KMS-11 (cell line): Measurements from ENCODE around the gene NEMF.
A peak's percentile ranks its signal among the peaks of the same experiment; 100 is the strongest.

Source experiments
- H2AFZ ChIP-seq: fragments of 200-600 bp; sonication (generic); 2 replicates; pipeline ENCODE4 v1.6.1; 2016; ENCODE audit warnings: antibody characterized with exemption, mixed run types, low read depth
- H3K27ac ChIP-seq: fragments of 200-600 bp; sonication (generic); 2 replicates; pipeline ENCODE4 v1.6.1; 2016; ENCODE audit warnings: mild to moderate bottlenecking, mixed run types
- H3K27me3 ChIP-seq: fragments of 200-600 bp; sonication (generic); 2 replicates; pipeline ENCODE4 v1.6.1; 2017; ENCODE audit warnings: mild to moderate bottlenecking, low read depth, mixed run types, moderate library complexity; ENCODE audit not compliant: insufficient read depth
- H3K36me3 ChIP-seq: fragments of 200-600 bp; sonication (generic); 2 replicates; pipeline ENCODE4 v1.6.1; 2017; ENCODE audit warnings: mild to moderate bottlenecking, mixed run types; ENCODE audit not compliant: insufficient read depth
- H3K4me1 ChIP-seq: fragments of 200-600 bp; sonication (generic); 2 replicates; pipeline ENCODE4 v1.6.1; 2016; ENCODE audit warnings: mild to moderate bottlenecking, low read depth, mixed run types; ENCODE audit not compliant: poor library complexity, severe bottlenecking
- H3K4me2 ChIP-seq: fragments of 200-600 bp; sonication (generic); 2 replicates; pipeline ENCODE4 v1.7.0; 2016; ENCODE audit warnings: mild to moderate bottlenecking, mixed run types
- H3K4me3 ChIP-seq: fragments of 200-600 bp; sonication (generic); IDR thresholded peaks from 2 replicates; pipeline ENCODE4 v1.6.1; 2017; ENCODE audit warnings: low read depth, low read length, mixed read lengths; ENCODE audit not compliant: insufficient read depth
- H3K79me2 ChIP-seq: fragments of 200-600 bp; sonication (generic); 2 replicates; pipeline ENCODE4 v1.6.1; 2016; ENCODE audit warnings: low read depth, mixed run types; ENCODE audit not compliant: insufficient read depth
- H3K9ac ChIP-seq: fragments of 200-600 bp; sonication (generic); 2 replicates; pipeline ENCODE4 v1.6.1; 2016; ENCODE audit warnings: mild to moderate bottlenecking, mixed run types
- H4K20me1 ChIP-seq: fragments of 200-600 bp; sonication (generic); 2 replicates; pipeline ENCODE4 v1.6.1; 2016; ENCODE audit warnings: mild to moderate bottlenecking, mixed run types; ENCODE audit not compliant: insufficient read depth
- TF ChIP-seq, protein P1 (sequence below): fragments of 200-600 bp; sonication (generic); conservative IDR thresholded peaks from 2 replicates; pipeline ENCODE4 v1.6.1; 2017; ENCODE audit warnings: low read depth, mild to moderate bottlenecking, antibody characterized with exemption, low read length, moderate library complexity, mixed read lengths

The NEMF gene

DNA sequence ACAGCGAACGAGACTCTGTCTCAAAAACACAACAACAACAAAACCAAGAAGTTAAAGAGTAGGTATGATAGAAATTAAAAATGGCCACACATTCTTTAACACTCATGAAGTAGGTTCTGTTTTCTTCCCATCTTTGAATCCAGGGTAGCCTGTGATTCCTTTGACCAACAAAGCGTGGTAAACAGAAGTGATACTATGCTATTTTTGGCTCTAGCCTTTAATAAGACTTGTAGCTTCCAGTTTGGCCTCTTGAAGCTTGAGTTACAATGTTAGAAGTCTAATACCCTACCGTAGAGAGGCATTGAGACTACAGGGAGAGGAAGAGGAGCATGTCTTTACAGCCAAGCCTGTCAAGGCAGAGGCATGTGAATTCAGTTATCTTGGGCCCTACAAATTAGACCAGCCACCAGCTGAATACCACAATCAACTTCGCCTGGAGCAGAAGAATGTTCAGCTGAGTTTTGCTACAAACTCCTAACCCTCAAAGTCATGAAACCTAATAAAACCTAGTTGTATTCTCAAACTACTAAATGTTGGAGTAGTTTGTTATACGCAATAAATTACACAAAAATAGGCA is 4.9 kb upstream of the NEMF start:
- TF ChIP-seq, protein P1, sequence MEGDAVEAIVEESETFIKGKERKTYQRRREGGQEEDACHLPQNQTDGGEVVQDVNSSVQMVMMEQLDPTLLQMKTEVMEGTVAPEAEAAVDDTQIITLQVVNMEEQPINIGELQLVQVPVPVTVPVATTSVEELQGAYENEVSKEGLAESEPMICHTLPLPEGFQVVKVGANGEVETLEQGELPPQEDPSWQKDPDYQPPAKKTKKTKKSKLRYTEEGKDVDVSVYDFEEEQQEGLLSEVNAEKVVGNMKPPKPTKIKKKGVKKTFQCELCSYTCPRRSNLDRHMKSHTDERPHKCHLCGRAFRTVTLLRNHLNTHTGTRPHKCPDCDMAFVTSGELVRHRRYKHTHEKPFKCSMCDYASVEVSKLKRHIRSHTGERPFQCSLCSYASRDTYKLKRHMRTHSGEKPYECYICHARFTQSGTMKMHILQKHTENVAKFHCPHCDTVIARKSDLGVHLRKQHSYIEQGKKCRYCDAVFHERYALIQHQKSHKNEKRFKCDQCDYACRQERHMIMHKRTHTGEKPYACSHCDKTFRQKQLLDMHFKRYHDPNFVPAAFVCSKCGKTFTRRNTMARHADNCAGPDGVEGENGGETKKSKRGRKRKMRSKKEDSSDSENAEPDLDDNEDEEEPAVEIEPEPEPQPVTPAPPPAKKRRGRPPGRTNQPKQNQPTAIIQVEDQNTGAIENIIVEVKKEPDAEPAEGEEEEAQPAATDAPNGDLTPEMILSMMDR = no peak
- Histone ChIP-seq H2AFZ (no peak overlapping the region), H3K27ac (no peak overlapping the region)

DNA sequence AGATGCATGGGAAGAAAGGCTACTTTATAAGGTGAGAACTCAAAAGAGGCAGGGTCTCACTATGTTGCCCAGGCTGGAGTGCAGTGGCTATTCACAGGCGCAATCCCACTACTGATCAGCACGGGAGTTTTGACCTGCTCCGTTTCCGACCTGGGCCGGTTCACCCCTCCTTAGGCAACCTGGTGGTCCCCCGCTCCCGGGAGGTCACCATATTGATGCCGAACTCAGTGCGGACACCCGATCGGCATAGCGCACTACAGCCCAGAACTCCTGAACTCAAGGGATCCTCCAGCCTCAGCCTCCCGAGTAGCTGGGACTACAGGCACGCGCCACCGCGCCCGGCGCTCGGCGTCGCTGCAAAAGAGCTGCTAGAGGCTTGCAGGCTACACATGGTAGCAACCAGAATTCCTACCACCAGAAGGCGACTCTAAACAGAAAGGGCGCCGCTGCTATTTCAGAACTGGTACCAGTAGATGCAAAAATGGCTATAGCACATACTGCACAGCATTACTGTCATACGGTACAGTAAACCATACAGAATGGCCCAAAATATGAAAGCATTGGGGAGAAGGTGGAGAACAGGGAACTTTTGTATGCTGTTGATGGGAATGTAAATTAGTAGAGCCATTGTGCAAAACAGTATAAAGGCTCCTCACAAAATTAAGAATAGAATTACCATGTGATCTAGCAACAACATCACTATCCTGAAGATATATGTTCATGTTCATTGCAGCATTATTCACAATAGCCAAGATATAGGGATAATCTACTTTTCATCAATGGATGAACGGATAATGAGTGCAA is 1.2 kb upstream of the NEMF start:
- Histone ChIP-seq H3K4me1 (peaks cover 32% of the 10 kb centered on the region), H3K36me3 (no peaks in the 10 kb centered on the region), H3K9ac (no peak overlapping the region), H3K27ac (no peak overlapping the region), H4K20me1 (no peaks in the 10 kb centered on the region), H2AFZ (peak overlapping the region; percentile 86), H3K4me2 (peak overlapping the region; percentile 33; the same call in 1 of the 2 replicates), H3K27me3 (no peaks in the 10 kb centered on the region), H3K4me3 (no peak overlapping the region), H3K79me2 (peaks cover 35% of the 10 kb centered on the region; the same call in 1 of the 2 replicates)
- TF ChIP-seq, protein P1 = peak; percentile 62

More for the DNA sequence above, 4.9 kb upstream of the NEMF start:
- no peaks in the 10 kb centered on the region for H4K20me1 ChIP-seq
- no peaks in the 10 kb centered on the region for H3K36me3 ChIP-seq
- no peak overlapping the region for H3K4me2 ChIP-seq
- no peak overlapping the region for H3K4me3 ChIP-seq
- H3K27me3 ChIP-seq = no peaks in the 10 kb centered on the region
- peaks cover 1% of the 10 kb centered on the region; the same call in 1 of the 2 replicates for H3K79me2 ChIP-seq
- no peak overlapping the region for H3K9ac ChIP-seq
- H3K4me1 ChIP-seq = peaks cover 32% of the 10 kb centered on the region

DNA sequence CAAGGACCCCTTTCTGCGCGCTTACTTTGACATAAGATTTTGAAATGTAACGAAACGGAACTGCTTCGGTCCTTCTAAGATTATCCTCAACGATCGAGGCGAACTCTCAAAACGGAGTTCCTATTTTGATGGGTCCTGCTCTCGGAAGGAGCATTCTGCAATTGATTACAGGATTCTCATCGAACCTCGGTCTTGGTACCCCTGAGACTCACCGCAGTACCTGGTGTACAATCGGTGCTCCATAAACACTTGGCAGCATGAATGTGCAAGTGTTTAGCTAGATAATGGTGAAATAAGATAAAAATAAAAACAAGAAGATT is 530 bp upstream of the NEMF start:
- Histone ChIP-seq H3K27me3 (no peaks in the 10 kb centered on the region), H3K27ac (peak overlapping the region; percentile 62; the same call in 1 of the 2 replicates), H3K4me2 (peak overlapping the region; percentile 94), H4K20me1 (no peaks in the 10 kb centered on the region), H3K4me3 (no peak overlapping the region), H3K36me3 (no peaks in the 10 kb centered on the region), H3K9ac (peak overlapping the region; percentile 81; the same call in 1 of the 2 replicates), H3K79me2 (peaks cover 36% of the 10 kb centered on the region; the same call in 1 of the 2 replicates), H2AFZ (peak overlapping the region; percentile 86), H3K4me1 (peaks cover 27% of the 10 kb centered on the region)
- TF ChIP-seq, protein P1 = no peak; the same call in 1 of the 2 replicates

DNA sequence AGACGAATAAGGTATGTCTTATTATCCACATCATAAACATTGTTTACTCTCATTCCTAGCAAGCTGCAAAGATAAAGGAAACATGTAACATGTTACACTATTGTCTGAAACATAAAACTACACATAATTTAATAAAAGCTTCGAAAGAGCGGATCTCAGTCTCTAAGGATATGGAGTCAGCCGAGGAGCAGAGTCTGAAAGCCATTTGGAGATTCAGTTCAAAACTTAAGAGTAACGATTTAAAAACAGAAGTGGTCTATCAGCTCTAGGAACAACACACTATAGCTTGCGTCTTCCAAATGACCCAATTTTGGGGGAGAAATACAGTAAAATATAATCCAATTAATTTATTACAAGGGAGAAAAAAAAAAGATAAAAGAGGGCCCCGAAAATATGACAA is 775 bp downstream of the NEMF start:
- Histone ChIP-seq H2AFZ (no peak overlapping the region; the same call in 1 of the 2 replicates), H3K4me2 (peak overlapping the region; percentile 94), H3K79me2 (peaks cover 36% of the 10 kb centered on the region; the same call in 1 of the 2 replicates), H3K9ac (peak overlapping the region; percentile 81), H3K27ac (peak overlapping the region; percentile 62), H3K36me3 (no peaks in the 10 kb centered on the region), H3K27me3 (no peaks in the 10 kb centered on the region), H3K4me1 (peaks cover 17% of the 10 kb centered on the region), H3K4me3 (no peak overlapping the region), H4K20me1 (no peaks in the 10 kb centered on the region)
- TF ChIP-seq, protein P1 = no peak
